ENCODE data around the gene VSNL1.

VSNL1 gene

GRCh38 chr2:17689010-17689409, 148.5 kb downstream of the VSNL1 start:
- no peak overlapping the region for H3K4me3 ChIP-seq (replicated peaks in 1 of 2; ENCODE audit: low read depth in 2 of 2, low read length in 2 of 2)
- DNase-seq (ENCODE audit: low read depth in 2 of 2): no peak
- no peak for TF ChIP-seq CTCF (IDR thresholded peaks at IDR 0.05; ENCODE audit: low read depth, low read length)

GRCh38 chr2:17690776-17691175, 150.3 kb downstream of the VSNL1 start:
- H3K4me3 ChIP-seq (replicated peaks in 1 of 2; ENCODE audit: low read depth in 2 of 2, low read length in 2 of 2): no peak overlapping the region
- DNase-seq (ENCODE audit: low read depth in 2 of 2): no peak
- TF ChIP-seq CTCF (IDR thresholded peaks at IDR 0.05; ENCODE audit: low read depth, low read length): no peak
